GM19372 (cell line): Measurements from ENCODE around the gene SPEG.

Experiments
- ATAC-seq: cut with Tn5 transposase; IDR thresholded peaks from one replicate; pipeline ENCODE4 v1.9.1; 2021; ENCODE audit warnings: mild to moderate bottlenecking, low read depth, moderate library complexity; ENCODE audit not compliant: unreplicated experiment

Gene SPEG

DNA sequence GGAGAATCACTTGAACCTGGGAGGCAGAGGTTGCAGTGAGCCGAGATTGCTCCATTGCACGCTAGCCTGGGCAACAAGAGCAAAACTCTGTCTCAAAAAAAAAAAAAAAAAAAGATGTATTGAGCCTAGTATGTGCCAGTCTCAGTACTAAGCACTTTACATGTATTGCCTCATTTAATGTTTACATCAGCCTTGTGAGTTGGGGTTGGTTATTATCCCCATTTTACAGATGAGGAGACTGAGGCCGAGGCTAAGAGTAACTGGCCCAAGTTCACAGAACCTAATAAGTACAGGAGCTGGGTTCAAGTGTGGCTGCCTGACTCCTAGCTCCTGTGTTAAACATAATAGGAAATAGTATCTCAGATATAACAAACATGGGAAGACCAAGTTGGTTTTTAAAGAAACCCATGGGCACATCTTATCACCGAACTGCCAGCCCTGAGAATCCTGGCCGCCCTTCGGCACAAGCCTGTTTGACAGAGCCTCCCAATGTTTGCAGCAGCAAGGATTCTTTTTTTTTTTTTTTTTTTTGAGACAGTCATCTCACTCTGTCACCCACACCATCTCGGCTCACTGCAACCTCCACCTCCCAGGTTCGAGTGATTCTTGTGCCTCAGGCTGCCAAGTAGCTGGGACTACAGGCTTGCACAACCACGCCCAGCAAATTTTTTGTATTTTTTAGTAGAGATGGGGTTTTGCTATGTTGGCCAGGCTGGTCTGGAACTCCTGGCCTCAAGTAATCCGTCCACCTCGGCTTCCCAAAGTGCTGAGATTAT is 39.8 kb downstream of the SPEG start:
- ATAC-seq = no peak

DNA sequence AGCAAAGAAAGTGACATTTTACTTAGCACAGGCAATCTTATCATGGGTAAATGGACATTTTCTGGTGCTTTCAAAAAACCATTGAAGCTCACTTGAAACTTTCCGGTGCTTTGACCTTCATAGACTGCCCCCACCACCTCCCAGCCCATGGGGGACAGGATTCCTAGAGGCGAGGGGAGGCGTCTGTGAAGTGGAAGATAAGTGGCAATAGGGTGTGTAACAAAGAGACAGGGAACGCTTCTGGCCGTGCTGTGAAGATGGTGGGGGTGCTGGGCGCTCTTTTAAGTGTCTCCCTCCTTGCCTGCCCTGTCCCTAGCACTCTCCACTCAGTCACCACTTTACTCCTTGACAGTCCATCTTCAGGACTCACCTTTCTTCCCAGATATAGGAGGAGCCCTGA is 40.6 kb downstream of the SPEG start:
- no peak for ATAC-seq

DNA sequence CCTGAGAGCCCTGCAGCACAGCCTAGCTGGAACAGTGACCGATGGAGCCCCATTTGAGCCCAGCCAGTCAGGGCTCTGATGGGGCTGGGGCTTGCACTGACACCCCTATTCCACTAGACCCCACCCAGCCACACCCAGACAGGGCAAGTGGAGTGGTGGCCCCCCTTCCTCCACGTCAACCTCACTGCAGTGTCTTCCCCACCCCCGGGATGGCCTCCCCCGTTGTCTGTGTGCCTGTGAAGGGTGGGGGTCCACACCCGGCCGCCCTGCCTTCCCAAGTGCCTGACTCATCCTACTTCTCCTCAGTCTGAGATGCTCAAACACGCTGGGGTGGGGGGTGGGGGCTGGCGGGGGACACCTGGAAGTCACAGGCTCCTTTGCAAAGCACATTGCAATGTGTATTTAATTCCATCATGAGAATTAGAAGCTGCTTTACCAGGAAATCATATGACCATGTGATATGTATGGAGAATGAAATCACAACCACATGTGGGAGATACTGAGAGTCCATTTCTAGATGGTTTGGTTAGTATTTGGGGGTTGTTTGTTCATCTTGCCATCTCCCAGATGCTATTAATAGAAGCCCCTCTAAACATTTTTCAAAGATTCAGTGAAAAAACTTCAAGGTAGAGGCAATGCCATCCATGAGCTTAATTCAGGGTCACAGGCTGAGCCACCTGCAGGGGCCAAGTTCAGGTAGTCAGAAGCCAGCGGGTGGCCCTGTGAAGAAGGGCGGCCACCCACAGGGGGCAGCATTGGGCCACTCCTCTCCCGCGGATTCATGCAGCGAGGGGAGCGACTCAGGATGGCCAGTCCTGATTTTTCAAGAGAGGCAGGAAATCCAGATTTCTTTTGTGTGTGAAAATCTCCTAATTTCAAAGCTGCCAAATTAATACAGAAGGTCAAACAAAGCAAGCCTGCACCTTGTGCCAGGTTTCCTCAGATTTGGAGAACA is 41.3 kb downstream of the SPEG start:
- no peak for ATAC-seq

DNA sequence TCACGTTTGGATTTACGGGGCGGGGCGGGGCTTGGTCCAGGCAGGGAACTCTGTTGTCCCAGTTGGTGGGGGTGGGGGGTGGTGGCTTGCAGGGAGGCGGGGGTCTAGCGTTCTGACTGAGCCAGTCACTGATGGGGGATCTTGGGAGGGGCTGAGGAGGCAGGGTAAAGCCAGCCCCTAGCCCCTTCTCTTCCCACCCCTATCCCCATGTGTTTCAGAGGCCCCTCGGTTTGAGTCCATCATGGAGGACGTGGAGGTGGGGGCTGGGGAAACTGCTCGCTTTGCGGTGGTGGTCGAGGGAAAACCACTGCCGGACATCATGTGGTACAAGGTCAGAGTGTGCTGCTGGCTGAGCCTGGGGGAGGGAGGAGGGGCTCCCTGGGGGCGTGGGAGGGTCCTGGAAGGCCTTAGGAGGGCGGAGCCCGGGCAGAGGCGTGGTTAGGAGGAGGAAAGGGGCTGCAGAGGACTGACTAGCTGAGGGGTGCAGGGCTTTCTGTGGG is 42.1 kb downstream of the SPEG start:
- ATAC-seq = no peak

DNA sequence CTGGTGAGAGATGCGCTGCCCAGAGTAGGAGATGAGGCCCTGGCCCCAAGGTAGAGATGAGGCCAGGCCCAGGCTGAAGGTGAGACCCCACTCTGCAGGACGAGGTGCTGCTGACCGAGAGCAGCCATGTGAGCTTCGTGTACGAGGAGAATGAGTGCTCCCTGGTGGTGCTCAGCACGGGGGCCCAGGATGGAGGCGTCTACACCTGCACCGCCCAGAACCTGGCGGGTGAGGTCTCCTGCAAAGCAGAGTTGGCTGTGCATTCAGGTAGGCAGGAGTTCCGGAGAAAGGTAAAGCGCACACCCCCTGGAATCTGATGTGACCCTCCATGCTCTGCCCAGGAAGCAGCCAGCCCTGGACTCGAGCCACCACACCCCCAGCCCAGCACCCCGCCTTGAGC is 42.5 kb downstream of the SPEG start:
- ATAC-seq = no peak

DNA sequence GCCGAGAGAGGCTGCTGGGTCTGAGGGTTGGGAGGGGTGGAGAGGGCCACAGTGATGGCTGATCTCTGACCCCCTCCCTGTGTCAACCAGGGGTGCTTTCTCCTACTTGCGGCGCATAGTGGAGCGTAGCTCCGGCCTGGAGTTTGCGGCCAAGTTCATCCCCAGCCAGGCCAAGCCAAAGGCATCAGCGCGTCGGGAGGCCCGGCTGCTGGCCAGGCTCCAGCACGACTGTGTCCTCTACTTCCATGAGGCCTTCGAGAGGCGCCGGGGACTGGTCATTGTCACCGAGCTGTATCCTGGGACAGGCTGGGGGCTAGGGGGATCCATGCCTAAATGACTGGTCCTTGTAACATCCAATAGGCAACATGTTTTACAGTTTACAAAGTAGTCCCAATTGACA is 43.2 kb downstream of the SPEG start:
- ATAC-seq = no peak

DNA sequence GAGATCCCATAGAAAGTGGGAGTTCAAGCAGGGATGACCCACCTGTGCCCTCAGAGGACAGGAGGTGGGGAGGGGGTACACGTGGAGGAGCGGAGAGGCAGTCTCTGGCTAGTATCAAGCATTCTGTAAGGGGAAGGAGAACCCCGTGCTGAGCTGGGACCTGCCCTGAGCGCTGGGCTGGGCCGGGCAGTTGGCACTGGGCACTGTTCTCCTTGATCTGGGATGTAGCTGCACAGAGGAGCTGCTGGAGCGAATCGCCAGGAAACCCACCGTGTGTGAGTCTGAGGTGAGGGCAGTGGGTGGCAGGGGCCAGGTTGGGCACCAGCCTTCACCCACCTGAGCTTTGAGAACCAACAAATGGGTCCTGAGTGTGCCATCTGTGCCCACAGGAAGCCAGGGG is 44.3 kb downstream of the SPEG start:
- ATAC-seq = no peak

DNA sequence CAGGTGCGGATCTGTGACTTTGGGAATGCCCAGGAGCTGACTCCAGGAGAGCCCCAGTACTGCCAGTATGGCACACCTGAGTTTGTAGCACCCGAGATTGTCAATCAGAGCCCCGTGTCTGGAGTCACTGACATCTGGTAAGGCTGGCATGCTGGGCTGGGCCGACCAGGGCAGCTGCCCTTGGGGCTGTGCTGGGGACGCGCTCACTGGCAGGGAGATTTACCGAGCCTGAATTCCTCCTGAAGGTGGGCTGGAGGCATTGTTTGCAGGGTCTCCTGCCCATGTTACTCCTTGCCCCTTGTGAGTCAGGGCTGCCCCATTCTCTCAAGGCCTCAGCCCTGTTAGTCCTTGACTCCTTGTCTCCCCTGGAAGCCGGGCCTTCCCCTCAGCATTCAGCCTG is 45.4 kb downstream of the SPEG start:
- ATAC-seq = no peak

DNA sequence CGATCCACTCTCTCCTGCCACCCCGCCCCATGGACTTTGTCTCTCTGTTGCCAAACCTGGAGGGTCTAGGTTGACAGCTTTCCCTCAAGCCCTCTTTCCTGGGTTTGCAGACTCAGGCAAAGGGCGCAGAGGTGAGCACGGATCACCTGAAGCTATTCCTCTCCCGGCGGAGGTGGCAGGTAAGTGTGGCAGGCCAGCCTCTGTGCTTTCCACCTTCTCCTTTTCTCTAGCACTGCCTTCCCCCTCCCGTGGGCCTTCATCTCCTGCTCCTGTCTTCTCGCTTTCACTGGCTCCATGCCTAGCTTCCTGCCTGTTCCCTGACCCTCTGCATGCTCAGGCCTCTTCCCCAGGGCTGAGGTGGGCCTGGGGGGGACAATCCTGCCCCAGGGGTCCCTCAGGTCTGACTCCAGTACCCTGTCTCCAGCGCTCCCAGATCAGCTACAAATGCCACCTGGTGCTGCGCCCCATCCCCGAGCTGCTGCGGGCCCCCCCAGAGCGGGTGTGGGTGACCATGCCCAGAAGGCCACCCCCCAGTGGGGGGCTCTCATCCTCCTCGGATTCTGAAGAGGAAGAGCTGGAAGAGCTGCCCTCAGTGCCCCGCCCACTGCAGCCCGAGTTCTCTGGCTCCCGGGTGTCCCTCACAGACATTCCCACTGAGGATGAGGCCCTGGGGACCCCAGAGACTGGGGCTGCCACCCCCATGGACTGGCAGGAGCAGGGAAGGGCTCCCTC is 48.2 kb downstream of the SPEG start:
- no peak for ATAC-seq

DNA sequence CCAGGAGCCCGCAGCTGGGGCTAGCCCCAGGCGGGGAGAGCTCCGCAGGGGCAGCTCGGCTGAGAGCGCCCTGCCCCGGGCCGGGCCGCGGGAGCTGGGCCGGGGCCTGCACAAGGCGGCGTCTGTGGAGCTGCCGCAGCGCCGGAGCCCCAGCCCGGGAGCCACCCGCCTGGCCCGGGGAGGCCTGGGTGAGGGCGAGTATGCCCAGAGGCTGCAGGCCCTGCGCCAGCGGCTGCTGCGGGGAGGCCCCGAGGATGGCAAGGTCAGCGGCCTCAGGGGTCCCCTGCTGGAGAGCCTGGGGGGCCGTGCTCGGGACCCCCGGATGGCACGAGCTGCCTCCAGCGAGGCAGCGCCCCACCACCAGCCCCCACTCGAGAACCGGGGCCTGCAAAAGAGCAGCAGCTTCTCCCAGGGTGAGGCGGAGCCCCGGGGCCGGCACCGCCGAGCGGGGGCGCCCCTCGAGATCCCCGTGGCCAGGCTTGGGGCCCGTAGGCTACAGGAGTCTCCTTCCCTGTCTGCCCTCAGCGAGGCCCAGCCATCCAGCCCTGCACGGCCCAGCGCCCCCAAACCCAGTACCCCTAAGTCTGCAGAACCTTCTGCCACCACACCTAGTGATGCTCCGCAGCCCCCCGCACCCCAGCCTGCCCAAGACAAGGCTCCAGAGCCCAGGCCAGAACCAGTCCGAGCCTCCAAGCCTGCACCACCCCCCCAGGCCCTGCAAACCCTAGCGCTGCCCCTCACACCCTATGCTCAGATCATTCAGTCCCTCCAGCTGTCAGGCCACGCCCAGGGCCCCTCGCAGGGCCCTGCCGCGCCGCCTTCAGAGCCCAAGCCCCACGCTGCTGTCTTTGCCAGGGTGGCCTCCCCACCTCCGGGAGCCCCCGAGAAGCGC is 49.1 kb downstream of the SPEG start:
- no peak for ATAC-seq

DNA sequence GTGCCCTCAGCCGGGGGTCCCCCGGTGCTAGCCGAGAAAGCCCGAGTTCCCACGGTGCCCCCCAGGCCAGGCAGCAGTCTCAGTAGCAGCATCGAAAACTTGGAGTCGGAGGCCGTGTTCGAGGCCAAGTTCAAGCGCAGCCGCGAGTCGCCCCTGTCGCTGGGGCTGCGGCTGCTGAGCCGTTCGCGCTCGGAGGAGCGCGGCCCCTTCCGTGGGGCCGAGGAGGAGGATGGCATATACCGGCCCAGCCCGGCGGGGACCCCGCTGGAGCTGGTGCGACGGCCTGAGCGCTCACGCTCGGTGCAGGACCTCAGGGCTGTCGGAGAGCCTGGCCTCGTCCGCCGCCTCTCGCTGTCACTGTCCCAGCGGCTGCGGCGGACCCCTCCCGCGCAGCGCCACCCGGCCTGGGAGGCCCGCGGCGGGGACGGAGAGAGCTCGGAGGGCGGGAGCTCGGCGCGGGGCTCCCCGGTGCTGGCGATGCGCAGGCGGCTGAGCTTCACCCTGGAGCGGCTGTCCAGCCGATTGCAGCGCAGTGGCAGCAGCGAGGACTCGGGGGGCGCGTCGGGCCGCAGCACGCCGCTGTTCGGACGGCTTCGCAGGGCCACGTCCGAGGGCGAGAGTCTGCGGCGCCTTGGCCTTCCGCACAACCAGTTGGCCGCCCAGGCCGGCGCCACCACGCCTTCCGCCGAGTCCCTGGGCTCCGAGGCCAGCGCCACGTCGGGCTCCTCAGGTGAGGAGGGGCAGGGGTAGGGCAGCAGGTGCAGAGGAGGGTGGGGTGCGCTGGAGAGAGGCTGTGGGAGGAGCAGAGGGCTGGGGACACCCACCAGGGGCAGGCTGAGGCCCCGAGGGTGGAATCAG is 49.9 kb downstream of the SPEG start:
- no peak for ATAC-seq

DNA sequence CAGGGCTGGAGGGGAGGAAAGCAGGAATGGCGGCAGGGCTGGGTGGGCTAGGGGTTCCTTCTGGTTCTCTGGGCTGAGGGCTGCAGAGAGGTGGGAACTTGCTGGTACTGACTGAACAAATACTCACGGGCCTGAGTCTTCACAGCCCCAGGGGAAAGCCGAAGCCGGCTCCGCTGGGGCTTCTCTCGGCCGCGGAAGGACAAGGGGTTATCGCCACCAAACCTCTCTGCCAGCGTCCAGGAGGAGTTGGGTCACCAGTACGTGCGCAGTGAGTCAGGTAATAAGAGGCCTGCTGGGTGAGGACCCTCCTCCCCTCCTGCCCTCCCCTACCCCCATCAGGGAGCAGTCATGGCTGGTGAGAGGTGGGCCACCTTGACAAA is 50.5 kb downstream of the SPEG start:
- ATAC-seq = no peak

DNA sequence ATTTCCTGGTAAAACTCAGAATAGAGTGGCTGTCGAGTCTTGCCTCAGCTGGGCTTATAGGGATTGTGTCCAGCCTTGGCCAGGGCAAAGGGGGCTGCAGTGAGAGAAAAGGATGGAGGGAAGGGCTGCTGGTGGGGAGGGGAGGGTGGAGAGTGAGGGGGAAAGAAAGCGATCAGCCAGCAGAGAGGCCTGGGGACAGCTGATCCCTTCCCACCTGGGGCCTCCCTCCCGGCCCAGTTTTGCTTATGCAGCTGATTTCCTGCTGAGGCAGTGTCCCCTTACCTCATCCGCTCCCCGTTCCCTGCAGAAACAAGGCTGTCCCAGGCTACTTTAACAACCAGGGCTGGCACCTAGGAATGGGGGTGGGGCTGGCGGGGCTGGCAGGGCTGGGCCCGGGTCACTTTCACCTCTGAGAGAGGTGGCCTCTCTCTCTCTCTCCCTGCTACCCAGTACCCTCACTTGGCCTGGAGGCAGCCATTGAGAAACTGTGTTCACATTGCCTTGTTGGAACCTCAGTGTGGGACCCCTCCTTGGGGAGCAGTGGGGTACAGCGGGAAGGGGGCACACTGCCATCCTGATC is 51.8 kb downstream of the SPEG start:
- ATAC-seq = no peak

DNA sequence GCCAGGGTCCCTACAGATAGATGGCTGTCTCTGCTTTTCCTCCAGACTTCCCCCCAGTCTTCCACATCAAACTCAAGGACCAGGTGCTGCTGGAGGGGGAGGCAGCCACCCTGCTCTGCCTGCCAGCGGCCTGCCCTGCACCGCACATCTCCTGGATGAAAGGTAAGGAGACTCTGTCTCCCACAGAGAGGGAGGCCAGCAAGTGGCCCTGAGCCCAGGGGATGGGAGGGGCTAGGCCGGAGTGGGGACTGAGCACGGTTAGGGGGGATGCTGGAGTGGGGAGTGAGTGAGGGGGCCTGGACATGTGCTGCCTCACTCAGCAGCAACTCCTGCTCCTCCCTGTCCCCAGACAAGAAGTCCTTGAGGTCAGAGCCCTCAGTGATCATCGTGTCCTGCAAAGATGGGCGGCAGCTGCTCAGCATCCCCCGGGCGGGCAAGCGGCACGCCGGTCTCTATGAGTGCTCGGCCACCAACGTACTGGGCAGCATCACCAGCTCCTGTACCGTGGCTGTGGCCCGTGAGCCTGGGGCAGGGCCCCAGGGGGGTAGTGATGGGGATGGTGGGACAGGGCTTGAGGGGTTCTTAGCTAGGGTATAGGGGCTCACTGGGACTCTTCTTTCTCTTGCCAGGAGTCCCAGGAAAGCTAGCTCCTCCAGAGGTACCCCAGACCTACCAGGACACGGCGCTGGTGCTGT is 53.7 kb downstream of the SPEG start:
- no peak for ATAC-seq

DNA sequence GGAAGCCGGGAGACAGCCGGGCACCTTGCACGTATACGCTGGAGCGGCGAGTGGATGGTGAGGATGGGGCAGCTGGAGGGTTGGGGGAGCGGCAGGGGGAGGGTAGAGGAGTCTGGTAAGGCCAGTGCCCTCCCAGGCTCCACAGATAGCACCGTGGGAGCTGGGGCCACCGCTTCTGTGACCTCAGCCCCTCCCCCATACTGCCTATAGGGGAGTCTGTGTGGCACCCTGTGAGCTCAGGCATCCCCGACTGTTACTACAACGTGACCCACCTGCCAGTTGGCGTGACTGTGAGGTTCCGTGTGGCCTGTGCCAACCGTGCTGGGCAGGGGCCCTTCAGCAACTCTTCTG is 54.2 kb downstream of the SPEG start:
- ATAC-seq = no peak

DNA sequence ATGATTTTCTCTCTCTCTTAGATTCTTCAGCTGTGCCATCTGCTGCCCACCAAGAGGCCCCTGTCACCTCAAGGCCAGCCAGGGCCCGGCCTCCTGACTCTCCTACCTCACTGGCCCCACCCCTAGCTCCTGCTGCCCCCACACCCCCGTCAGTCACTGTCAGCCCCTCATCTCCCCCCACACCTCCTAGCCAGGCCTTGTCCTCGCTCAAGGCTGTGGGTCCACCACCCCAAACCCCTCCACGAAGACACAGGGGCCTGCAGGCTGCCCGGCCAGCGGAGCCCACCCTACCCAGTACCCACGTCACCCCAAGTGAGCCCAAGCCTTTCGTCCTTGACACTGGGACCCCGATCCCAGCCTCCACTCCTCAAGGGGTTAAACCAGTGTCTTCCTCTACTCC is 54.7 kb downstream of the SPEG start:
- no peak for ATAC-seq

DNA sequence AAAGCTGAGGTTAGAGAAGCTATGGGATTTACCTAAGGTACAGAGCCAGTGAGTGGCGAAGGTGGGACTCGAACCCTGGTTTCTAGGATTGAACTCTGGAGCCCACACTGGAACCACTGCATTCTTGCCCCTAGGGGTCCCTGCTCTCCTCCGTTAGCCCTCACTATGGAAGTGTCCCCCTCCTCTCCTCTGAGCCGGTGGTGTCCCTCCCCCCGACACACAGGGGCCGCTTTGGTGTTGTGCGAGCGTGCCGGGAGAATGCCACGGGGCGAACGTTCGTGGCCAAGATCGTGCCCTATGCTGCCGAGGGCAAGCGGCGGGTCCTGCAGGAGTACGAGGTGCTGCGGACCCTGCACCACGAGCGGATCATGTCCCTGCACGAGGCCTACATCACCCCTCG is 55.5 kb downstream of the SPEG start:
- no peak for ATAC-seq

DNA sequence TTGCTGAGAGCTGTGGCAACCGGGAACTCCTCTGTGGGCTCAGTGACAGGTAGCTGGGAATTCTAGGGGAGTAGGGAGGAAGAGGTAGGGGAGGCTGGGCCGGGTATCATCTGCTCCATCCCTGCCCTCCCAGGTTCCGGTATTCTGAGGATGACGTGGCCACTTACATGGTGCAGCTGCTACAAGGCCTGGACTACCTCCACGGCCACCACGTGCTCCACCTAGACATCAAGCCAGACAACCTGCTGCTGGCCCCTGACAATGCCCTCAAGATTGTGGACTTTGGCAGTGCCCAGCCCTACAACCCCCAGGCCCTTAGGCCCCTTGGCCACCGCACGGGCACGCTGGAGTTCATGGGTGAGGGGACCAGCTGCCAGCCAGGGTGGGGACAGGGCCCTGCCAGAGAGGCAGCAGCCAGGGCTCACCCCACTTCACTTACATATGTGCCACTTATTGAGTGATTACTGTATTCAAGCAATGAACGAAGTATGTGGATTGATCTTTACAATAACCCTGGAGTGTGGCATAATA is 56.0 kb downstream of the SPEG start:
- ATAC-seq = no peak
